GM23338 (cell line): ENCODE data around the gene CTSW. TPM values are rescaled to one million over a fixed set of nuclear protein-coding genes. Genes with fewer than 3 reads are reported as not detected.

Experiments used
- ATAC-seq: fragments of 200-7000 bp; cut with Tn5 transposase; 3 replicates; pipeline ENCODE4 v1.9.1; 2020
- DNase-seq: peaks from one replicate; pipeline ENCODE4 v3.0.0-alpha.2; 2015; ENCODE audit warnings: low spot score
- H2AFZ ChIP-seq: fragments of 200-600 bp; sonication (generic); 2 replicates; pipeline ENCODE4 v1.8.0; 2016; ENCODE audit warnings: antibody characterized with exemption, mild to moderate bottlenecking, moderate library complexity
- H3F3A ChIP-seq: fragments of 200-600 bp; sonication (generic); replicated peaks from 2 replicates; pipeline ENCODE4 v1.8.0; 2017; ENCODE audit warnings: antibody characterized with exemption, mixed run types, low read depth
- H3K27ac ChIP-seq: fragments of 200-600 bp; sonication (generic); 2 replicates; pipeline ENCODE4 v1.6.1; 2016; ENCODE audit warnings: low read depth
- H3K27me3 ChIP-seq: fragments of 200-600 bp; sonication (generic); 2 replicates; pipeline ENCODE4 v1.8.0; 2016; ENCODE audit warnings: mild to moderate bottlenecking, mixed run types, moderate library complexity; ENCODE audit not compliant: insufficient read depth
- H3K36me3 ChIP-seq: fragments of 200-600 bp; sonication (generic); 2 replicates; pipeline ENCODE4 v1.8.0; 2016; ENCODE audit warnings: mild to moderate bottlenecking; ENCODE audit not compliant: insufficient read depth
- H3K4me1 ChIP-seq: fragments of 200-600 bp; sonication (generic); 2 replicates; pipeline ENCODE4 v1.8.0; 2016; ENCODE audit warnings: mild to moderate bottlenecking, moderate library complexity; ENCODE audit not compliant: insufficient read depth
- H3K4me2 ChIP-seq: fragments of 200-600 bp; sonication (generic); 2 replicates; pipeline ENCODE4 v1.7.1; 2017; ENCODE audit warnings: mixed run types
- H3K4me3 ChIP-seq: fragments of 200-600 bp; sonication (generic); 2 replicates; pipeline ENCODE4 v1.6.1; 2016; ENCODE audit warnings: mixed run types
- H3K79me2 ChIP-seq: fragments of 200-600 bp; sonication (generic); replicated peaks from 2 replicates; pipeline ENCODE4 v1.8.0; 2017; ENCODE audit warnings: mild to moderate bottlenecking; ENCODE audit not compliant: insufficient read depth
- H3K9me2 ChIP-seq: fragments of 200-600 bp; sonication (generic); 2 replicates; pipeline ENCODE4 v1.8.0; 2017; ENCODE audit not compliant: insufficient read depth
- H4K20me1 ChIP-seq: fragments of 200-600 bp; sonication (generic); replicated peaks from 2 replicates; pipeline ENCODE4 v1.8.0; 2017; ENCODE audit warnings: mild to moderate bottlenecking; ENCODE audit not compliant: insufficient read depth
- H3K27ac Mint-ChIP-seq: 2 replicates; pipeline ENCODE4 v1.8.0; 2020; ENCODE audit warnings: inconsistent platforms, mild to moderate bottlenecking, moderate library complexity, mixed read lengths
- H3K27me3 Mint-ChIP-seq: 3 replicates; pipeline ENCODE4 v1.8.0; 2022; ENCODE audit warnings: low read depth, mild to moderate bottlenecking, moderate library complexity, mixed read lengths, inconsistent platforms; ENCODE audit not compliant: insufficient read depth, poor library complexity
- H3K36me3 Mint-ChIP-seq: 3 replicates; pipeline ENCODE4 v1.8.0; 2021; ENCODE audit warnings: low read depth, mild to moderate bottlenecking, inconsistent platforms, moderate library complexity, mixed read lengths
- H3K4me1 Mint-ChIP-seq: 3 replicates; pipeline ENCODE4 v1.8.0; 2020; ENCODE audit warnings: mild to moderate bottlenecking, inconsistent platforms, mixed read lengths
- H3K4me3 Mint-ChIP-seq: 3 replicates; pipeline ENCODE4 v1.8.0; 2021; ENCODE audit warnings: moderate library complexity, mild to moderate bottlenecking, inconsistent platforms, mixed read lengths
- H3K9me3 Mint-ChIP-seq: 3 replicates; pipeline ENCODE4 v1.8.0; 2020; ENCODE audit warnings: moderate library complexity, mild to moderate bottlenecking, inconsistent platforms, mixed read lengths
- CTCF ChIP-seq, 2 experiments: fragments of 200-600 bp in 1 of 2; sonication (generic) in 1 of 2; conservative IDR thresholded peaks; 2 replicates each; pipeline versions ENCODE4 v1.5.1 to v1.6.1; 2016 to 2017; ENCODE audit warnings: antibody characterized with exemption in 2 of 2, low read depth in 2 of 2, mild to moderate bottlenecking in 2 of 2, moderate library complexity in 1 of 2
- ETS1 ChIP-seq: IDR thresholded peaks from 2 replicates; pipeline ENCODE4 v1.6.1; 2016; ENCODE audit warnings: antibody characterized with exemption
- EZH2 ChIP-seq: fragments of 200-600 bp; sonication (generic); IDR thresholded peaks from one replicate; pipeline ENCODE4 v1.8.0; 2017; ENCODE audit warnings: antibody characterized with exemption, mild to moderate bottlenecking, low read depth; ENCODE audit not compliant: unreplicated experiment
- POLR2AphosphoS5 ChIP-seq: IDR thresholded peaks from 2 replicates; pipeline ENCODE4 v1.6.1; 2016; ENCODE audit warnings: antibody characterized with exemption, low read depth
- REST ChIP-seq: IDR thresholded peaks from one replicate; pipeline ENCODE4 v1.6.1; 2018; ENCODE audit warnings: antibody characterized with exemption; ENCODE audit not compliant: unreplicated experiment
- polyA plus RNA-seq: library from polyadenylated mRNA; unstranded; fragments of >200 nt; fragmentation: Nextera tagmentation; extraction: Ambion mirVana; gene quantifications from 2 replicates; pipeline ENCODE4 v1.2.1, GENCODE V29; 2016
- total RNA-seq: library from RNA; depleted of rRNA; stranded (reverse); fragments of >200 nt; shearing (Covaris generic); gene quantifications from 2 replicates; pipeline ENCODE4 v1.2.3, GENCODE V29; 2014

The CTSW gene
- total and polyA plus RNA-seq, 2 experiments from 2014 or later = not detected

GRCh38 chr11:65855927-65856363 is 23.7 kb upstream of the CTSW start (continued):
- TF ChIP-seq REST (no peak), ETS1 (no peak)

GRCh38 chr11:65856689-65857499 is 22.7 kb upstream of the CTSW start:
- H3K4me3 Mint-ChIP-seq = peak overlapping the region; percentile 90

More at GRCh38 chr11:65856689-65857499, 22.7 kb upstream of the CTSW start:
- peaks cover 29% of the 10 kb centered on the region for H3K4me1 Mint-ChIP-seq
- TF ChIP-seq ETS1 (peak; percentile 49; the same call in 1 of the 2 replicates), POLR2AphosphoS5 (peak; percentile 54), EZH2 (no peak), CTCF (conservative IDR thresholded peaks at IDR 0.05; ENCODE audit: low read depth in 2 of 2) (no peak)
- DNase-seq = peak; percentile 85
- peaks cover 50% of the 10 kb centered on the region for H3K79me2 ChIP-seq
- no peaks in the 10 kb centered on the region for H3K27me3 ChIP-seq
- H3K9me3 Mint-ChIP-seq = peaks cover 8% of the 10 kb centered on the region; the same call in 2 of the 3 replicates
- H4K20me1 ChIP-seq = peaks cover 33% of the 10 kb centered on the region
- peak overlapping the region; percentile 93 for H3K4me3 ChIP-seq
- peaks cover 11% of the 10 kb centered on the region for H3K4me1 ChIP-seq
- H3K27ac Mint-ChIP-seq = peak overlapping the region; percentile 80
- peaks cover 66% of the 10 kb centered on the region for H3F3A ChIP-seq
- peaks cover 58% of the 10 kb centered on the region for H3K36me3 Mint-ChIP-seq
- peak; percentile 4 for ATAC-seq
- H3K36me3 ChIP-seq = peaks cover 28% of the 10 kb centered on the region
- H3K4me2 ChIP-seq = peak overlapping the region; percentile 95
- peak overlapping the region; percentile 74; the same call in 1 of the 2 replicates for H3K27ac ChIP-seq
- H3K27me3 Mint-ChIP-seq = peaks cover 47% of the 10 kb centered on the region
- no peak overlapping the region for H2AFZ ChIP-seq
- no peaks in the 10 kb centered on the region for H3K9me2 ChIP-seq
